UCSD-AML1 (cell line): ENCODE data around the gene USP54.
"Not testable (repeated sequence)": the region's sequence is repeated elsewhere in the genome, so short reads cannot be mapped to it uniquely, and the experiment has no call there.

ENCODE experiments used
- DNase-seq: peaks from one replicate; lab custom pipeline; 2025; ENCODE audit not compliant: unreplicated experiment; lab: John Stamatoyannopoulos, UW

USP54 gene

GRCh38 chr10:73588656-73589055, 2.5 kb downstream of the USP54 start:
- DNase-seq, result no peak

- DNase-seq, result no peak
Measured at GRCh38 chr10:73586583-73586984, 4.6 kb downstream of the USP54 start.

GRCh38 chr10:73585327-73585726, 5.8 kb downstream of the USP54 start:
- no peak for DNase-seq

DNA sequence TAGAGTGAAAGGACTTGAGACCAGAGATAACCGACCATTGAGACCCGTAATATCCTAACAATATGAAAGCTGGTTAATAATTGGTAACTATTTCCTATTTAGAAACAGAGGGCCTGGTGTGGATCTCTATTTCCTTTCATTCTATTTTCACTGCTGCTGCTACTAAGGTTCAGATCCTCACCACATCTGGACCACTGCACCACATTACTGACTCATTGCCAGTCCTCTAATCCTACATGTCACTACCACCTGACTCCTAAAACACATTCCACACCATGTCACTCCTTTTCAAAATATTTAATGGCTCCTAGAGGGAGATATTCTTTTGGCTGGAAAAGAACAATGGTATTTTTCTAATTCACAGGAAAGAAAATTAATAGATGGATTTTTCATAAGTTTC, 6.4 kb downstream of the USP54 start:
- no peak for DNase-seq

- no peak for DNase-seq
Measured at GRCh38 chr10:73581918-73582317, 9.2 kb downstream of the USP54 start.

GRCh38 chr10:73578927-73579326, 12.2 kb downstream of the USP54 start:
- DNase-seq, result not testable (repeated sequence)

- DNase-seq, result no peak
Measured at GRCh38 chr10:73577788-73578187, 13.4 kb downstream of the USP54 start.

DNA sequence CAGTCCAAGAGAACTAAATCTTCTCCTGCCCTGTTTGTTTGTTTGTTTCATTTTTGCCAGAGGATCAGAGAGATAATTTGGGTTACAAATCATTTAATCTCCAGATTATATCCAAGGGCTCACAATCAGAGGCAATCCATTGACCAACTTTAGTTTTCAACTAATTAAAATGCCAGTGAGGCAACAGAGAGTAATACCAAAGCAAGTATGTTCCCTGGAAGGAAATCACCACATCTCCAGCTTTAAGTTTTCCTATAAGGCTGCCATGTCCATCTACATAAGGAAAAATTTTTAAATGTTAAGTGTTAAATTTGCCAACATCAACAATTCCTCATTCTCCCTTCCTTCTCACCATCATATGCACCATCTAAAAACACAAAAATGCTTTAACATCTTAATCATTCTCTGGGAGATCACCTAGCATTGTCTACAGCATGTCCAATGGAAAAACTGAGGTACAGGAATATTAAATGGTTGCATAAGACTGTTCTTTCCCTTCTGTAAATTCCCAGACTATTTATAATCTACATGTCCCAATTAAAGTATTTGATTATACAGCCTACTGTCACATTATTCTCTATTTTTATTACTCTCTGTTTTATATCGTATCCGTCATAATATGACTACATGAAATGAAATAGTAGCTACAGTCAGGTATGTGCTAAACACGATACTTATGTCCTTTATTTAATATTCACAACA, 14.1 kb downstream of the USP54 start:
- DNase-seq, result no peak

DNA sequence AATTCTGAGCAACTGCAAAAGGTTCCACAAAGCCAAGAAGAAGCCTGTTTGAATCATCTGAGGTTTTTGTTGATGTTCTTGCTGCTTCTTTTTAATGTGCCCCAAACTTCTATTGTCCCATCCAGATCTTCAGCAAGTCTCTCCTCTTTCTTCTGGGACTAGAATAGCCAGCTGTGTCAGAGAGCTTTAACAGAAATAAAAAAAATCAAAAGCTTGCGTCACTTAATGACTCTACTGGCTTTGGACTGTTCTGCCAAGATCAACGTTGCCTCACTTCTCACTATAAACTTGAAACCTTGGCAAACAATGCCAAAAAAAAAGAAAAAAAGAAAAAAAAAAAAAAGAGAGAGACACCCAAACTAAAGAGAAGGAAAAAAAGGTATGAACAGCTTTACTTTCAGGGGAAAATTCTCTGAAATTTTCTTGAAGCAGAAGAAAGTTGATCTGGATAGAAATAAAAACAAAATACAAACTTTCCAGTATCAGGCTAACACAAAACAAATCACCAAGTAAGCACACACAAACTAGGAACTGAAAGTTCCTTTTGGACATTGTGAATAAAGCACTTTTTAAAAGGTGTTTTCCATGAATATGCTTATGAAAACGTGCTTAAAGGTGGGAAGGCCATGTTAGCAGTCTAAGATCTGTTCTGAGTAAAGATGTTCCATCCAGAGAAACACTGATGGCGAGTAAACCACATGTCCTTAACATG, 14.8 kb downstream of the USP54 start:
- no peak for DNase-seq

- DNase-seq, result not testable (repeated sequence)
Measured at GRCh38 chr10:73567025-73567424, 24.1 kb downstream of the USP54 start.

DNA sequence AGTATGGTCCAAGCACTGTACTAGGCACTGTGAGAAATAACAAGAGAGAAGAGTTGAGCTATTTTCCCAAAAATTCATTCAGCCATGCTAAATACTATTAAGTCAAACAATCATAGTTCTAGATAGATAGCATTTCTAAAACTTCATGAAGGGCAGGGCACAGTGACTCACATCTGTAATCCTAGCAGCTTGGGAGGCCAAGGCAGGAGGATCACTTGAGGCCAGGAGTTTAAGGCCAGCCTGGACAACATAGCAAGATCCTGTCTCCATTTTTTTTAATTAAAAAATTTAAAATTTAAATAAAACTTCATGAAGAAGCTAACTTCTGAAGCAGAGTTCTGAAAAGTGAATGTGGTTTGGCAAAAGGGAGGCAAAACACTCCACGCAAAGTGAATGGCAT, 29.9 kb downstream of the USP54 start:
- no peak for DNase-seq

DNA sequence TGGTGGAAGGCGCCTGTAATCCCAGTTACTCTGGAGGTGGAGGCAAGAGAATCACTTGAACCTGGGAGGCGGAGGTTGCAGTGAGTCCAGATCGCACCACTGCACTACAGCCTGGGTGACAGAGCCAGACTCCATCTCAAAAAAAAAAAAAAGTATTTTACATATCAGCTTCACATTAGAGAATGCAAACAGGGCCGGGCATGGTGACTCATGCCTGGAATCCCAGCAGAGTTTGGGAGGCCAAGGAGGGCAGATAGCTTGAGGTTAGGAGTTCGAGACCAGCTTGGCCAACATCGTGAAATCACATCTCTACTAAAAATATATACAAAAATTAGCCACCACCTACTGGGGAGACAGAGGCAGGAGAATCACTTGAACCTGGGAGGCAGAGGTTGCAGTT, 31.6 kb downstream of the USP54 start:
- DNase-seq, result no peak

DNA sequence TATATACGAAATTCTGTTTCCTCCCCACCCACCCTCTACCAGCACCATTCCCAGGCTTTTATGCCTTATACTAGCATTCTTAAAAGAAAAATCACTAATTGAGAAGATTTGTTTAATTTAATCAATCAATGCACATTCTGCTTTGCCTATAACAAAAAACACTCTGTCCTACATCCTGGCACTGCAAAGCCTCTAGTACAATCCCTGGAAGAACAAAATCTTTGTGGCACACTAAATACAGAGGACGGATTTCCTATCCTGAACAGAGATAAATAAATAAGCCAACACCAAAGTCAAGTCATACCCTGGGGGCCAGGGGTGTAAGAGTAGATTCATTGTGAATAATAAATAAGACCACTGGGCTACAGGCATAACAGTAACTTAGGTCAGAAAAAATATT, 34.3 kb downstream of the USP54 start:
- DNase-seq, result no peak

GRCh38 chr10:73554721-73555120, 36.4 kb downstream of the USP54 start:
- no peak for DNase-seq

DNA sequence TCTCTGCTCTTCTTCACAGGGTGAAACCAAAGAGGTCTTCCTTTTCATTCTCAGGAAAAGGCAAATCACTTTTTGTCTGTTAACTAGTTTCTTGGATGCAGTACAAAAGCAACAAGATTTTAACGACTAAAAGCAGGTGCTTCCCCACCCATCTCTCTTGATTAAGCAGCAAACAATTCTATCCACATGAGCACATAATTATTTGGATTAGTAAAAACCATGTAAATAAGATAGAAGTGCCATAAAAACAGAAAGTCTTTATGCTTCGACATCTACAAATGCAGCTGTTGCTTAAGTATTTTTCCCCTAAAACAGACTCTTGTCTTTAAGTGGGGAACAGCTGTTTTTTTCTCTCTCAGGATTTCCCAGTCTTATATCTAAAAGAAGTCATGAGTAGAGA, 37.4 kb downstream of the USP54 start:
- no peak for DNase-seq

DNA sequence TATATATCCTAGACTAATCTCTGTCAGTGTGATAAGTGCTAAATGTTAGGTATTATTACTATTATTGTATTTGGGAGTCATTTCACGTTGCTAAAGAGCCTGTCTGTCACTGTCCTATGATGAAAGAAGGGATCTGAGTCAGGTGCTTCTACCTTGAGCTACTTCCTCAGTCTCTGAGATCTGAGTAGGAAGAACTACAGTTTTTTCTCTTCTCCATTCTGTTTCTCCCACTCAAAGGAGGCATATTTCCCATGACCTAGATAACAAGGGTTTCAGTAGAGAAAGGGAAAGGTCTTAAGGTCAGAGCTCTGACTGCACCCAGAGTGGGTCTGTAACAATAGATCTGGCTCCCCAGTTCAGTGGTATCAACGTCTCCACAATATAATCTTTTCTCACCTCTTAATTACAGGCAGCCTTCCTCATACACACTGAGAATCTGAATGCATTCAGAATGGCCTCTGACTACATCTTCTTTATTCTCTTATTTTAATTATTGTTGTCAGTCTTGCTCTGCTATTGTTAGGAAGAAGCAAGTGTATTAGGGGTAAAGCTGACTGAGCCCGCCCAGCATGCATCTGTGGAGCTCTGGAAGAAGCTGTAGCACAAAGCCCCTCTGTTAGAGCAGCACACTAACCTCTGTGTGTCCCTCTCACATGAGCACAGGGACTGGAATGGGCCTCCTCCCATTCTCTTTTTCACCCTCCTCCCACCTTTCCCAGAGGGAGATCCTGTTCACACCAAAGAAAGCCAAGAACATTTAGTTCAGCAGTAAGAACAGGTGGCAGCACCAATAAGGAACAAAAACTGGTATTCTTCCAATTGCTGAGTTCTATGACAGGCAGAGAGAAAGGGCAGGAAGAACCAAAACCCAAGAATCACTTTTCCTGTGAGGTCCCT, 38.1 kb downstream of the USP54 start:
- DNase-seq, result no peak

GRCh38 chr10:73551515-73551914, 39.6 kb downstream of the USP54 start:
- no peak for DNase-seq

- DNase-seq, result no peak
Measured at GRCh38 chr10:73545357-73545756, 45.8 kb downstream of the USP54 start.

- DNase-seq, result no peak
Measured at GRCh38 chr10:73537709-73538108, 53.4 kb downstream of the USP54 start.

DNA sequence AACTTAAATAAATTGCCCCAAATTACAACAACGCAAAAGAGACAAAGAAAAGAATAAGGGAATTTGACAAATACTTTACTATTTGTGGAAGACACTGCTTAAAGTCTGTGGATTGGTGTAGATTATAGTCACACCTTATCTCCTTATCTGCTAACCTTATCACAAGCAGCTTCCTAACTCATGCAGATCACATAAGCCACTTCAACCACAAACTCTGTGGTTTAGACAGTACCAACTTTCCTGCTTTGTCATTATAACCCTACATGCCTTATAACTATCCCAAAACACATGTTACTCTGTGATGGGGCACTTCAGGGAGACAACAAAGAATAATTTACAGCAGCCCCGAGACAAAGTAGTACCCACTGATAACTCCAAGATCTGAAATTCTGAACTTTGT, 53.9 kb downstream of the USP54 start:
- DNase-seq, result no peak

- DNase-seq, result no peak
Measured at GRCh38 chr10:73534857-73535256, 56.3 kb downstream of the USP54 start.
